Loucy (cell line): Measurements from ENCODE around the gene SLC27A3.

Source experiments
- EZH2phosphoT487 ChIP-seq: fragments of 200-600 bp; IDR thresholded peaks from 2 replicates; pipeline ENCODE4 v1.6.1; 2018; ENCODE audit warnings: antibody characterized with exemption, mild to moderate bottlenecking, moderate library complexity, borderline replicate concordance
- TF ChIP-seq, protein P1 (sequence below): fragments of 200-600 bp; sonication (generic); conservative IDR thresholded peaks from 2 replicates; pipeline ENCODE4 v1.5.1; 2014; ENCODE audit warnings: mild to moderate bottlenecking, antibody characterized with exemption, low read length

DNA sequence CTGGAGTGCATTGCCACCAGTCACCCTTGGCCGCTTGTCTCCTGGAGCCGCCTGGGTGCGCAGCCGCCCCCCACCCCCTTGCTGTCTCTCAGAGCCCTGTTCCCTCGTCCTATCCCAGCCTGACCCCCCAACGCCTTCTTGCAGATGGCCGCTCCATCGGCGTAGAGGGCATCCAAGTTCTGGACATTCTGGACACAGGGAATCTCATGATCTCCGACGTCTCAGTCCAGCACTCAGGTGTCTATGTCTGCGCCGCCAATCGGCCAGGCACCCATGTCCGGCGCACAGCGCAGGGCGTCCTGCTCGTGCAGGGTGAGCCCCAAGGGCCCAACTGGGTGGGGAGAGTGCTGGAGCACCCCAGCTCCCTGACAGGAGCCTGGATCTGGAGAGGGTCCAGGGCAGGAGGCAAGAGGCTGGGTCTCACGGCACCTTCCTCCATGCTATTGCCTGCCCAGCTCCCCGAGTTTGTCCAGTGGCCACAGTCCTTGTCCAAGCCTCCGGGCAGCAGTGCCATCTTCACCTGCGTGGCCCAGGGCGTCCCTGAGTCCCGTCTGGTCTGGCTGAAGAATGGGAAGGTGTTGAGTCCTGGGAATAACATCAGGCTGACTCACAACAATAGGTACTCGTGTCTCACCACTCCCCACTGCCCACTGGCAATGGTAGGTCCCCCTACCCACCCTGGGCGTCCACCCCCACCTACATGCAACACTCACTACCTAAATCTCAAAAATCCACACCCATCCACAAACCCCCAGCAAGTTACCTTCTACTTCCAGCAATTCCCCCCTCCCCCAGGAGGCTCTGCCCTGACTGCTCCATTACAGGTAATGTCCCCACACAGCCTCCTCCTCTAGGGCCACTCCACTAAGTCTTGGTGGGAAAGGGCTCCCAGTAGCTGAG, 24.6 kb downstream of the SLC27A3 start:
- TF ChIP-seq, protein P1, sequence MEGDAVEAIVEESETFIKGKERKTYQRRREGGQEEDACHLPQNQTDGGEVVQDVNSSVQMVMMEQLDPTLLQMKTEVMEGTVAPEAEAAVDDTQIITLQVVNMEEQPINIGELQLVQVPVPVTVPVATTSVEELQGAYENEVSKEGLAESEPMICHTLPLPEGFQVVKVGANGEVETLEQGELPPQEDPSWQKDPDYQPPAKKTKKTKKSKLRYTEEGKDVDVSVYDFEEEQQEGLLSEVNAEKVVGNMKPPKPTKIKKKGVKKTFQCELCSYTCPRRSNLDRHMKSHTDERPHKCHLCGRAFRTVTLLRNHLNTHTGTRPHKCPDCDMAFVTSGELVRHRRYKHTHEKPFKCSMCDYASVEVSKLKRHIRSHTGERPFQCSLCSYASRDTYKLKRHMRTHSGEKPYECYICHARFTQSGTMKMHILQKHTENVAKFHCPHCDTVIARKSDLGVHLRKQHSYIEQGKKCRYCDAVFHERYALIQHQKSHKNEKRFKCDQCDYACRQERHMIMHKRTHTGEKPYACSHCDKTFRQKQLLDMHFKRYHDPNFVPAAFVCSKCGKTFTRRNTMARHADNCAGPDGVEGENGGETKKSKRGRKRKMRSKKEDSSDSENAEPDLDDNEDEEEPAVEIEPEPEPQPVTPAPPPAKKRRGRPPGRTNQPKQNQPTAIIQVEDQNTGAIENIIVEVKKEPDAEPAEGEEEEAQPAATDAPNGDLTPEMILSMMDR = no peak
- TF ChIP-seq EZH2phosphoT487 = no peak
